Fibroblast of mammary gland (primary cell): Measurements from ENCODE around the gene F11R.
"Not testable (repeated sequence)": the region's sequence is repeated elsewhere in the genome, so short reads cannot be mapped to it uniquely, and the experiment has no call there.

Experiments
- DNase-seq: peaks from one replicate; pipeline ENCODE4 v3.0.0-alpha.2; 2010; ENCODE audit warnings: low read depth
- H3K4me3 ChIP-seq: 2 replicates; pipeline ENCODE4 v1.5.1; 2011; ENCODE audit warnings: low read depth, mild to moderate bottlenecking, low read length, moderate library complexity; ENCODE audit not compliant: control insufficient read depth
- TF ChIP-seq, protein P1 (sequence below): conservative IDR thresholded peaks from 2 replicates; pipeline ENCODE4 v1.5.1; 2011; ENCODE audit warnings: low read depth, low read length, inconsistent platforms; ENCODE audit not compliant: control insufficient read depth, insufficient read depth

F11R gene

DNA sequence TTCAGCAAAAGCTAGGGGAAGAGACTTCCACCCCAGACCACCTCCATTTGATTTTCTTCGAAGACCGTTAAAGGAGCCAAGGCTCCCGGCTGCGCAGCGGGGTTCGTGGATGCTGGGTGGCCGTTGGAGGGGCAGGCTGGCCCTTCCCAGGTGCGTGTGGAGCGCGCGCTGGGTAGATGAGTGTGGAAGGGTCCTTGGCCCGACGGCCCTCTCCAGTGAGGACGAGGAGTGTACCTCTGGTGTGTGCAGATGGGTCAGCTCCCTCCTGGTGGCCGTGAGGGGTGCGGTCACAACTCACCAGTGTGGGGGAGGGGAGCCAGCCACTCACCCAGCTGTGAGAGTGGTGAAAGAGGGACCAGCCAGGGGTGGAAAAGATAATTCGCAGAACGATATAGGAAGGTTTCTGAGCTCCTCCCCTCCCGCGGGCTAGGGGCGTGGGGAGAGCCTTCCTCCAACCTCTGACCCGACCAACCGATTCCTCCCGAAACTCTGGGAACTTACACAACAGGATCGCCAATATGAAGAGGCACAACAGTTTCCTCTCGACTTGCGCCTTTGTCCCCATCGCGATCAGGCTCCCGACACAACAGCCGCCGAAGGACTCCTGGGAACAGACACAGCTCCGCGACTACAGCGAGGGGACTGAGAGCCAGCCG, at the start of gene F11R:
TSS of gene F11R (minus strand) at position 644 of the 656 bp plus-strand sequence. CDS start at position 565, 79 bp downstream.
- TF ChIP-seq, protein P1, sequence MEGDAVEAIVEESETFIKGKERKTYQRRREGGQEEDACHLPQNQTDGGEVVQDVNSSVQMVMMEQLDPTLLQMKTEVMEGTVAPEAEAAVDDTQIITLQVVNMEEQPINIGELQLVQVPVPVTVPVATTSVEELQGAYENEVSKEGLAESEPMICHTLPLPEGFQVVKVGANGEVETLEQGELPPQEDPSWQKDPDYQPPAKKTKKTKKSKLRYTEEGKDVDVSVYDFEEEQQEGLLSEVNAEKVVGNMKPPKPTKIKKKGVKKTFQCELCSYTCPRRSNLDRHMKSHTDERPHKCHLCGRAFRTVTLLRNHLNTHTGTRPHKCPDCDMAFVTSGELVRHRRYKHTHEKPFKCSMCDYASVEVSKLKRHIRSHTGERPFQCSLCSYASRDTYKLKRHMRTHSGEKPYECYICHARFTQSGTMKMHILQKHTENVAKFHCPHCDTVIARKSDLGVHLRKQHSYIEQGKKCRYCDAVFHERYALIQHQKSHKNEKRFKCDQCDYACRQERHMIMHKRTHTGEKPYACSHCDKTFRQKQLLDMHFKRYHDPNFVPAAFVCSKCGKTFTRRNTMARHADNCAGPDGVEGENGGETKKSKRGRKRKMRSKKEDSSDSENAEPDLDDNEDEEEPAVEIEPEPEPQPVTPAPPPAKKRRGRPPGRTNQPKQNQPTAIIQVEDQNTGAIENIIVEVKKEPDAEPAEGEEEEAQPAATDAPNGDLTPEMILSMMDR = no peak
- DNase-seq = no peak
- peak within 1 kb of the TSS; percentile 31 for H3K4me3 ChIP-seq

DNA sequence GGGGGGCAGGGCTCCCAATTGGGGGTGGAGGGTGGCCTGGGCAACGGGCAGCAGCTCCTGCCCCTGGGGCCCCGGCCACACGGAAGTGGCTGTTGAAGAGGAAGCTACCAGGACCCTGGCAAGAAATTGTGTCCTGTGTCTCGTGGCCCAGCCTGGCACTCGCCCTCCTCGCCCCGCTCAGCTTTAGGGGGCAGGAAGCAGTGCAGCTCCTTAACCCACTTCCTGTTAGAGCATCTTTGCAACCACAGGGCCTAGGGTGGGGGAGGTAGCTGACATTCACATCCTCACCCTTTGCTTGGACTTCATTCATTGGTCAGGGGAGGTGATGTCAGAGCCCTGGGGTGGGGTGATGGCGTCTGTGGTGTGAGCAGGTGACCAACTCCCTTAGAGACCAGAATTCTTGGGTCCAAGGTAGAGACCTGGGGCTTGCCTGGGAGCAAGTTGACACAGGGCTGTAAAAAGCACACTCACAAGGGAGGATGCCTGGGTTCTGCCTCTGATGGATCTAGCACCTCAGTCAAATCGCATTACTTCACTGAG, 48.8 kb upstream of the F11R start, which contains the start of gene ARHGAP30:
TSS of gene ARHGAP30 (minus strand) at position 161 of the 540 bp plus-strand sequence. CDS start 267 bp downstream, outside the sequence.
- H3K4me3 ChIP-seq = no peak within 1 kb of the TSS
- DNase-seq = no peak
- TF ChIP-seq, protein P1 = no peak

DNA sequence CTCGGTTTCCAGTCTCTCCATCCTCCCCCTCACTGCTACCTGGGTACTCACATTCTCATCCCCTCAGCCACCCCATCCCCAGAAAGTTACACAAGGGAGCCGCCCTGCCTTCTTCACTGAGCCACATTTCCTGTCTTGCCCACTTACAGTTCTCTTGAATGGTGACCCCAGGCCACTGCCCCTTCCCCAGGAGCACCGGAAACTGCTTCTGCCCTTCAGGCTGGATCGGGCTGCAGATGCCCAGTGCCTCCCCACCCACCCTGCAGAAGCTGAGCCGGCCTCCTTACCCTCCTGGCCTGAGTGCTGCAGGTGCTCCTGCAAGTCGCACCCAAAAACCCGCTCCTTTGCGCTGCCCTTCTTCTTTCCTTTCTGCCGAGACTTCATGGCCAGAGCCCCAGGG, 48.3 kb upstream of the F11R start:
- TF ChIP-seq, protein P1 = no peak
- H3K4me3 ChIP-seq = no peak overlapping the region
- no peak for DNase-seq

DNA sequence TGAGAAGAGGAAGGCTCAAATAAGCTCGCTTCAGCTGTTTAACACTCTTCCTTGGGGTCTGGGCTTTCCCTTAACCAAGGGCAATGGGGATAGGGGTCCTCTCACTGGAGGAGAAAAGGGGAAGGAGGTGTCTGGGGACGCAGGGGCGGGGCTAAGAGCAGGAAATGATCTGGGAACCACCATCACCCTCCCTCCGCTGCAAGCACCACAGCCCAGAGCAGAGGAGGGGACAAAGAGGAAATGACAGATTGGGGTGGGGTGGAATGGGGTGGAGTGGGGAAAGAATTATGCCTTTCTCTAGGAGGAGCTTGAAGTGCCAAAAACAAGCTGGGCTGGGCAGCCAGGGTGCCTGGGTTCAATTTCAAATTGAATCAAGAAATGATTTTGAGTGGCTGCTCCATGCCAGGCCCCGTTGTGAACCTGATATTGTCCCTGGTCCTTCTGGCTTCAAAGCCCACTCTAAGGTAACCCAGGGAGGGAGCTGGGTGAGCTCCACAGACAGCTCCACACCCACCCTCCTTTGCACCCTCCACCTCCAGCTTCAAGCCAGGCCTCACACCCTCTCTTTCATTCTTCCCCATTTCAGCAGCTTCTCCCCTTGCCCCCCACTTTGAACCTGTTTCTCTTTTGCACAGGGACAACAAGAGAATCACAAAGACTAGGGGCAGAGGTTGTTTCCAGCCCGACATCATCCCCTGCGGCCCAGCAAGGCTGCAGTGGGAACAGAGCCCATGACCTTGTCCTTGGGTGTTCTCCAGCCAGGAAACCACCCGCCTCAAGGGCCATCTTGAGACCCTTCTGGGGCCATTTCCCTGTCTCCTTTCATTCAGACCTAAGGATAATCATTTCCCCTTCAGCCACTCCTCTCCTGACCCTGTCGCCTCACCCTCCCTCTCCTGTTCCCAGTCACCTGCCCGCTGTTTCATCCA, 47.6 kb upstream of the F11R start:
- no peak for DNase-seq
- no peak overlapping the region for H3K4me3 ChIP-seq
- TF ChIP-seq, protein P1 = no peak

DNA sequence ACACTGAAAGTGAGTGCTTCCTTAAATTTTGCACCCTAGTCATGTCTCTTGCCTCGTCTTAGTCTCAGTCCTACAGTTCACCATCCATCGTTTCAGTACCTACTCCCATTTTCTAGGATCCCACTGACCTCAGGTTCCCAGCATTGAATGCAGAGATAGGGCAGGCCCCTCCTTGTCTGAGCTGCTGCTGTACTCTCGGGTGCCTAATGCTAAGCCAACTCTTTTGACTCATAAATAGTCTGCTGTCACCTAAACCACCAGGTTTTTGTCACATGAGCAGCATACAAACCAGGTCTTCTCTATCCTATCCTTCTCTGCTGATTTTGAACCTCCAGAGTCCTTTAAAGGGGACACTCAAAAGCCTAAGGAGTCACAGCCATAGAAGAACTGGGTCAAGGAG, 45.7 kb upstream of the F11R start:
- no peak overlapping the region for H3K4me3 ChIP-seq
- DNase-seq = no peak

DNA sequence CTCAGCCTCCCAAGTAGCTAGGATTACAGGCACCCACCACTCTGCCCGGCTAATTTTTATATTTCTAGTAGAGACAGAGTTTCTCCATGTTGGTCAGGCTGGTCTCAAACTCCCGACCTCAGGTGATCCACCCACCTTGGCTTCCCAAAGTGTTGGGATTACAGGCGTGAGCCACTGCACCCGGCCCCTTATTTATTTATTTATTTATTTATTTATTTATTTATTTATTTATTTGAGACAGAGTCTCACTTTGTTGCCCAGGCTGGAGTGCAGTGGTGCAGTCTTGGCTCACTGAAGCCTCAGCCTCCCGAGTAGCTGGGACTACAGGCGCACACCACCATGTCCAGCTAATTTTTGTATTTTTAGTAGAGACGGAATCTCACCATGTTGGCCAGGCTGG, 44.7 kb upstream of the F11R start:
- not testable (repeated sequence) for H3K4me3 ChIP-seq, DNase-seq

More for the DNA sequence above, 45.7 kb upstream of the F11R start:
- TF ChIP-seq, protein P1 = no peak

DNA sequence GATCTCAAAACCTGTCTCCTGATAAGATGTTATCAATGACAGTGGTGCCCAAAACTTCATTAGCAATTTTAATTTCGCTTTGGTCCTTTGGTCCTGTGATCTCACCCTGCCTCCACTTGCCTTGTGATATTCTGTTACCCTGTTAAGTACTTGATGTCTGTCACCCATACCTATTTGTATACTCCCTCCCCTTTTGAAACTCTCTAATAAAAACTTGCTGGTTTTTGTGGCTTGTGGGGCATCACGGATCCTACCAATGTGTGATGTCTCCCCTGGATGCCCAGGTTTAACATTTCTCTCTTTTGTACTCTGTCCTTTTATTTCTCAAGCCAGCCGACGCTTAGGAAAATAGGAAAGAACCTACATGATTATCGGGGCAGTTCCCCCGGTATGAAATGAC, 43.0 kb upstream of the F11R start:
- DNase-seq, H3K4me3 ChIP-seq: not testable (repeated sequence)
